Gastroesophageal sphincter (tissue), 3 donors: Measurements from ENCODE around the gene CDKAL1.

Experiments used
- CTCF ChIP-seq, 4 experiments: fragments of 200-600 bp in 2 of 4; fragments of 450-650 bp in 2 of 4; sonication (generic) in 1 of 4; IDR thresholded peaks; one replicate each; pipeline ENCODE4 v1.5.1; 2017 to 2019; ENCODE audit warnings: antibody characterized with exemption in 4 of 4, mild to moderate bottlenecking in 2 of 4, moderate library complexity in 2 of 4
- EP300 ChIP-seq: sonication (generic); formaldehyde crosslinking; IDR thresholded peaks from one replicate; pipeline ENCODE4 v1.6.1; 2017; ENCODE audit warnings: antibody characterized with exemption, mild to moderate bottlenecking
- POLR2A ChIP-seq, 2 donors: fragments of 450-650 bp; IDR thresholded peaks; one replicate each; pipeline ENCODE4 v1.6.1; 2017; ENCODE audit warnings: antibody characterized with exemption in 2 of 2, mild to moderate bottlenecking in 2 of 2, moderate library complexity in 1 of 2
- POLR2AphosphoS5 ChIP-seq: sonication (generic); formaldehyde crosslinking; IDR thresholded peaks from one replicate; pipeline ENCODE4 v1.6.1; 2017; ENCODE audit warnings: antibody characterized with exemption

GRCh38 chr6:21220271-21220987, 686.2 kb downstream of the CDKAL1 start:
- TF ChIP-seq POLR2AphosphoS5 (no peak), POLR2A (IDR thresholded peaks at IDR 0.05) (no peak), CTCF (IDR thresholded peaks at IDR 0.05) (no peak), EP300 (no peak)
